ENCODE data around the gene UPF2.

UPF2 gene

DNA sequence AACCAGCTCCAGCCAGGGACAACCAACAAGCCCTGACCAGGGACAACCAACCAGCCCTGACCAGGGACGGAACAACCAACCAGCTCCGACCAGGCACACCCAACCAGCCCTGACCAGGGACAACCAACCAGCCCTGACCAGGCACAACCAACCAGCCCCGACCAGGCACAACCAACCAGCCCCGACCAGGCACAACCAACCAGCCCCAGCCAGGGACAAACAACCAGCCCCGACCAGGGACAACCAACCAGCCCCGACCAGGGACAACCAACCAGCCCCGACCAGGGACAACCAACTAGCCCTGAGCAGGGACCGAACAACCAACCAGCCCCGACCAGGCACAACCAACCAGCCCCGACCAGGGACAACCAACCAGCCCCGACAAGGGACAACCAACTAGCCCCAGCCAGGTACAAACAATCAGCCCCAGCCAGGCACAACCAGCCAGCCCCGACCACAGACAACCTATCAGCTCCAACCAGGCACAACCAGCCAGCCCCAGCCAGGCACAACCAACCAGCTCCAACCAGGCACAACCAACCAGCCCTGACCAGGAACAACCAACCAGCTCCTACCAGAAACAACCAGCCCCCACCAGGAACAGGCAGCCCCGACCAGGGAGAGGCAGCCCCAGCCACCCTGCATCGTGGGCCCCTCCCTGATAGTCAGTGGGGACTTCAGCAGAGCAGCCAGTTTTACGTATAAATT lies 163.1 kb downstream of the UPF2 start:
- TF ChIP-seq, protein P1, sequence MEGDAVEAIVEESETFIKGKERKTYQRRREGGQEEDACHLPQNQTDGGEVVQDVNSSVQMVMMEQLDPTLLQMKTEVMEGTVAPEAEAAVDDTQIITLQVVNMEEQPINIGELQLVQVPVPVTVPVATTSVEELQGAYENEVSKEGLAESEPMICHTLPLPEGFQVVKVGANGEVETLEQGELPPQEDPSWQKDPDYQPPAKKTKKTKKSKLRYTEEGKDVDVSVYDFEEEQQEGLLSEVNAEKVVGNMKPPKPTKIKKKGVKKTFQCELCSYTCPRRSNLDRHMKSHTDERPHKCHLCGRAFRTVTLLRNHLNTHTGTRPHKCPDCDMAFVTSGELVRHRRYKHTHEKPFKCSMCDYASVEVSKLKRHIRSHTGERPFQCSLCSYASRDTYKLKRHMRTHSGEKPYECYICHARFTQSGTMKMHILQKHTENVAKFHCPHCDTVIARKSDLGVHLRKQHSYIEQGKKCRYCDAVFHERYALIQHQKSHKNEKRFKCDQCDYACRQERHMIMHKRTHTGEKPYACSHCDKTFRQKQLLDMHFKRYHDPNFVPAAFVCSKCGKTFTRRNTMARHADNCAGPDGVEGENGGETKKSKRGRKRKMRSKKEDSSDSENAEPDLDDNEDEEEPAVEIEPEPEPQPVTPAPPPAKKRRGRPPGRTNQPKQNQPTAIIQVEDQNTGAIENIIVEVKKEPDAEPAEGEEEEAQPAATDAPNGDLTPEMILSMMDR (IDR thresholded peaks at IDR 0.05; ENCODE audit: low read depth, low read length): no peak
- no peaks in the 10 kb centered on the region for H3K36me3 ChIP-seq
- H3K4me1 ChIP-seq: peaks cover 6% of the 10 kb centered on the region
- no peak for DNase-seq
- H3K9me3 ChIP-seq: no peaks in the 10 kb centered on the region
- no peaks in the 10 kb centered on the region for H3K27me3 ChIP-seq
- no peak overlapping the region for H3K4me3 ChIP-seq (ENCODE audit: low read depth, low read length)

DNA sequence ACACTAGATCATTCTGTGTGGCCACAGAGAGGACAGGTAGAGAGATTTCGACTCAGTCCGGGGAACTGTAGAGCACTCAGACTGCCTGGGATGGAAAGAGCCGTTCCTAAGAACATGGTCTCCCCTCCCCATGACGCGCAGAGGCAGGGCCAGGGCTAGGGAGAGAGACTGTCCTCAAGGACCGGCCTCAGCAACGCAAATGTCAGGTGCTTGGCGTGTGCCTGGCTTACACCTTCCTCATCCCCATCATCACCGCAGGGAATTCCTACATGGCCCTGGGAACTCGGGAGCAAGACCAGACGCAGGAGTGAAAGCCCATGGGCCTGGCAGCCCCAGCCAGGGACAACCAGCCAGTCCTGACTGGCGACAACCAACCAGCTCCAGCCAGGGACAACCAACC lies 163.8 kb downstream of the UPF2 start:
- no peak for DNase-seq
- TF ChIP-seq, protein P1 (IDR thresholded peaks at IDR 0.05; ENCODE audit: low read depth, low read length): no peak
- no peak overlapping the region for H3K4me3 ChIP-seq (ENCODE audit: low read depth, low read length)
- H3K4me1 ChIP-seq: peaks cover 6% of the 10 kb centered on the region
- no peaks in the 10 kb centered on the region for H3K9me3 ChIP-seq
- H3K27me3 ChIP-seq: no peaks in the 10 kb centered on the region
- H3K36me3 ChIP-seq: no peaks in the 10 kb centered on the region

DNA sequence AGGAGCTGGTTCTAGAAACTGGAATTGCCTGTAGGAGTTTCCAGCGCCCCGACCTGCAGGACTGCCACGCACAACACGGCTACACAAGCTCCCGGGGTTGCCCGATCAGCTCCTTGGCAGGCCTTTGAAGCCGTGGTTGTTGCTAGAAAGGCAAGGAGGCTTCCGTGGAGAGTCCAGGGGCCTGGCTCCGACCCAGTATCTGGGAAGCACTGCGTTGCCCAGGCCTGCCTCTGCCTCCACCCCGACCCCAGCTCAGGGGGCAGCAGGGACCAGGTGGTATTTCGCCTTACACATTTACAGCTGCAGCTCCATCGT lies 165.1 kb downstream of the UPF2 start:
- Histone ChIP-seq H3K4me1 (peaks cover 6% of the 10 kb centered on the region), H3K27me3 (no peaks in the 10 kb centered on the region)
- TF ChIP-seq, protein P1 (IDR thresholded peaks at IDR 0.05; ENCODE audit: low read depth, low read length): no peak

DNA sequence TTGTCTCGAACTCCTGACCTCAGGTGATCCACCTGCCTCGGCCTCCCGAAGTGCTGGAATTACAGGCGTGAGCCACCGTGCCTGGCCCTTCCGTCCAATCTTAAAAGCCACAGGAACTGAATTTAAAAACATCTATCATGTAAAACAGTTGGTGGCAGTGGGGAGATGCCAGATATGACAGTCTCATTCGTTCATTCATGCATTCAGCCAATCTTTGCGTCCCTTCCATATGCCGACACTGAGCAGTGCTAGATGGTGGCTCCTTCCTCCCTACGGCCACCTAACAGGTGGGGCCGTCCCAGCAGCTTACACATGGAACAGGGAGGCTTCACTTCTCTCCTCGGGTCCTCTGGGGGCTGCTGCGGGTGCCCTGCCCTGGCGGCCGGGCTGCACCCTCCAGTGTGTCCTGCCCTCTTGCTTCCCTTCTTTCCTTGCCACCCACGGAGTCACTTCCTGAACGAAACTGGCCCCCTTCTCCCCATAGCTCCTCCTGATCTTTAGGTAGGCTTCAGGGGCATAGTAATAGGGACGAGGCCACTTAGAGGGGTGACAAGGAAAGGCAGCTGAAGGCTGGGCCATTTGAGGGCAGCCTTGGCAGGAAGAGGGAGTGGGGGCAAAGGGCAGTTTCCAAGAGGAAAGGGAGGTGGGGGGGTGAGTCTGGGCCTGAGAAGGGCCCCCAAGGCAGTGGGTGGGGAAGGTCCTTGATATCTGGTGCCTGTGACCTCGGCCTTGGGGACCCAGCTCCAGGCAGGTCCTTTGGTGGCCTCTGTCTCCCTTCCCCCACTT lies 165.6 kb downstream of the UPF2 start:
- H3K4me1 ChIP-seq: peaks cover 6% of the 10 kb centered on the region

More for the DNA sequence above, 165.1 kb downstream of the UPF2 start:
- no peaks in the 10 kb centered on the region for H3K36me3 ChIP-seq
- DNase-seq: no peak
- H3K4me3 ChIP-seq (ENCODE audit: low read depth, low read length): no peak overlapping the region
- no peaks in the 10 kb centered on the region for H3K9me3 ChIP-seq

DNA sequence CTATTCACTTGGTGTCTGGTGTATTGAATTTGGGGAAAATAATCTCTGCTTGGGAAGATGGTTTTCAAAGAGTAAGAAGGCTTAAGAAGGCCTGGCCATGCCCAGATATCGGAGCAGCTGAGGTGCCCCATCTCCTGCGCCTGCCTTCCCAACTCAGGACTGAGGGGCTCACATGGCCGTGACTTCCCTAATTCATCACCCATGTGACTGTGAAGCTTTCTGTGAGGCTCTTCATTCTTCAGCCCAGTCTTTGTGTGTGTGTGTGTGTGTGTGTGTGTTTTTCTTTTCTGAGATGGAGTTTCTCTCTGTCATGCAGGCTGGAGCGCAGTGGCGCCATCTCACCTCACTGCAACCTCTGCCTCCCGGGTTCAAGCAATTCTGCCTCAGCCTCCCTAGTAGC lies 166.3 kb downstream of the UPF2 start:
- Histone ChIP-seq H3K27me3 (no peaks in the 10 kb centered on the region), H3K9me3 (no peaks in the 10 kb centered on the region), H3K4me1 (peaks cover 6% of the 10 kb centered on the region), H3K4me3 (ENCODE audit: low read depth, low read length) (no peak overlapping the region), H3K36me3 (no peaks in the 10 kb centered on the region)
- TF ChIP-seq, protein P1 (IDR thresholded peaks at IDR 0.05; ENCODE audit: low read depth, low read length): no peak
- DNase-seq: no peak

More for the DNA sequence above, 165.6 kb downstream of the UPF2 start:
- Histone ChIP-seq H3K9me3 (no peaks in the 10 kb centered on the region), H3K36me3 (no peaks in the 10 kb centered on the region), H3K27me3 (no peaks in the 10 kb centered on the region), H3K4me3 (ENCODE audit: low read depth, low read length) (no peak overlapping the region)
- TF ChIP-seq, protein P1 (IDR thresholded peaks at IDR 0.05; ENCODE audit: low read depth, low read length): no peak
- DNase-seq: no peak
